GM13976 (cell line): ENCODE measurements around the gene BABAM2.

ENCODE experiments used
- DNase-seq: peaks from one replicate; pipeline ENCODE4 v3.0.0; 2012; ENCODE audit warnings: low spot score
- in situ Hi-C: fragments of 300-500 bp; cut with MboI; formaldehyde crosslinking; loops from one replicate; pipeline ENCODE4 v1.12.0; 2022; ENCODE audit warnings: low sequenced_read_pairs, mixed read lengths, inconsistent platforms; ENCODE audit not compliant: unreplicated experiment
- TF ChIP-seq, protein P1 (sequence below): IDR thresholded peaks from 2 replicates; pipeline ENCODE4 v1.5.1; 2012; ENCODE audit warnings: borderline replicate concordance, mild to moderate bottlenecking; ENCODE audit not compliant: insufficient read depth; ENCODE audit errors: extremely low read depth, missing control alignments, control extremely low read depth

Gene BABAM2

DNA sequence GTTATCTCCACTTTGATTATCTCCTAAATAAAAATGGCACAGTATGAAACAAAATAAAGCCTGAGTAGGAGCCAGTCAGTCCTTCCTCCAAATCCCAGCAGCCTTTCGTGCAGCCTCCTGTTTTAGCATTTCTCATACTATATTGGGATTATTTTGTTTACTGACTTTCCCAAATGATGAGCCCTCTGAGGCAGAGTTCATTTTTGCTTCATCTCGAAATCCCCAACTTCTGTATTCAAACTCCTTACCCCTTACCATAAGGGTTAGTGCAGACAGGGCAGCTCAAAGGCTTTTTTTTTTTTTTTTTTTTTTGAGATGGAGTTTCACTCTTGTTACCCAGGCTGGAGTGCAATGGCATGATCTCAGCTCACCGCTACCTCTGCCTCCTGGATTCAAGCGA lies 388.8 kb downstream of the BABAM2 start:
- TF ChIP-seq, protein P1, sequence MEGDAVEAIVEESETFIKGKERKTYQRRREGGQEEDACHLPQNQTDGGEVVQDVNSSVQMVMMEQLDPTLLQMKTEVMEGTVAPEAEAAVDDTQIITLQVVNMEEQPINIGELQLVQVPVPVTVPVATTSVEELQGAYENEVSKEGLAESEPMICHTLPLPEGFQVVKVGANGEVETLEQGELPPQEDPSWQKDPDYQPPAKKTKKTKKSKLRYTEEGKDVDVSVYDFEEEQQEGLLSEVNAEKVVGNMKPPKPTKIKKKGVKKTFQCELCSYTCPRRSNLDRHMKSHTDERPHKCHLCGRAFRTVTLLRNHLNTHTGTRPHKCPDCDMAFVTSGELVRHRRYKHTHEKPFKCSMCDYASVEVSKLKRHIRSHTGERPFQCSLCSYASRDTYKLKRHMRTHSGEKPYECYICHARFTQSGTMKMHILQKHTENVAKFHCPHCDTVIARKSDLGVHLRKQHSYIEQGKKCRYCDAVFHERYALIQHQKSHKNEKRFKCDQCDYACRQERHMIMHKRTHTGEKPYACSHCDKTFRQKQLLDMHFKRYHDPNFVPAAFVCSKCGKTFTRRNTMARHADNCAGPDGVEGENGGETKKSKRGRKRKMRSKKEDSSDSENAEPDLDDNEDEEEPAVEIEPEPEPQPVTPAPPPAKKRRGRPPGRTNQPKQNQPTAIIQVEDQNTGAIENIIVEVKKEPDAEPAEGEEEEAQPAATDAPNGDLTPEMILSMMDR, result no peak
- in situ Hi-C loops, result no loop called here
- no peak for DNase-seq

DNA sequence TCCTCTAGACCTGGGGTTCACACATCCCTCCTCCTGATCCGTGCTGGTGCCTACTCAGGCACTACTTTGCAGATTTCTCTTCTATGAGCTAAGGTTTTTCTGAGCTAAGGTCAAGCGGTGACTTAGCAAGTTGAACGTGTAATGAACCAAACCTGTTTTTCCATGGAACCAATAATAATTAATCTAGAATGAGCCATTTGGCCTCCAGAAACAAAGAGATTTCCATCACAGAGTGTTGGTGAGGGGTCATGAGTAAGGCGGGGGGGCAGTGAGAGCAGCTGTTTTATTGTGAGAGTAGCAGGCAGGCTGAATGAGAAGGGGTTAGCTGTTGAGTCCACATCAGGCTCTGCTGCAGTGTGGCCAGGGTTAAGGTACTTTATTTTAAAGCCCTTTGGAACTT lies 390.1 kb downstream of the BABAM2 start:
- no peak for DNase-seq
- in situ Hi-C loops, result no loop called here
- TF ChIP-seq, protein P1, result no peak

DNA sequence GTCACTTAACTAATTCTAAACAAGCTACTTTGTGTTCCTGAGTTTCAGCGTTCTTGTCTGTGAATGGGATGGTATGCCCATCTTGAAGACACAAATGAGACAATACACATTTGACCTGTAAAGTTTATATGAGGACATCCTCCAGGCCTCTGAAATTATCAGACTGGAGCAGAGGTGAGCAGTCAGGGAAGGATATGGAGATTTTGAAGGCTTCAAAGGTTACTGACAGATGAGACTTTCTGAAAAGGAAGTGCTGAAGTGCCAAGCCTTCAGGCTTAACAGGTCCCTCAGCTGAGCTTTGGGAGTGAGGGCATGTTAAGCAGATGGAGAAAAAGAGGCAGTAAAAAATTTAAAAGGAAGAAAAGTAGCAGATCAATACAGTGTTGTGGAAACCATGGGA lies 391.2 kb downstream of the BABAM2 start:
- DNase-seq, result no peak
- TF ChIP-seq, protein P1, result no peak
- in situ Hi-C loops, result no loop called here

DNA sequence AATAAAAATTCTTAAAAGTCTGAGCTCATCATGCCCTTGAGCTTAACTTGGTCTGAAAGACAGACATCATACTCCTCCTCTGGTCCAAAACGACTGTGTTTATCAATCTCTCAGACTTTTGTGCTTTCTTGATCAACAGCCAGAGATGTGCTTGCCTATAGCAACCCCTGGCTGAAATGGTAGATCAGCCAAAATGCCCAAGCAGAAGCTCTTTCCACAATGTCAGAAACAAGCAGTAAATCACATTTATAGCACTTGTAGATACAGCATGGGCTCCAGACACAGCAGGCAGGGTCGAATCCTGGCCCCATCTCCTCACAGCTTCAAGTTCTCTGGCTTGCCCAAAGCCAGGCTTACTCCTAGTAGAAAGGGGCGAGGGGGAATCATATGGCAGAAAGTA lies 391.7 kb downstream of the BABAM2 start:
- TF ChIP-seq, protein P1, result no peak
- no peak for DNase-seq
- in situ Hi-C loops, result no loop called here

DNA sequence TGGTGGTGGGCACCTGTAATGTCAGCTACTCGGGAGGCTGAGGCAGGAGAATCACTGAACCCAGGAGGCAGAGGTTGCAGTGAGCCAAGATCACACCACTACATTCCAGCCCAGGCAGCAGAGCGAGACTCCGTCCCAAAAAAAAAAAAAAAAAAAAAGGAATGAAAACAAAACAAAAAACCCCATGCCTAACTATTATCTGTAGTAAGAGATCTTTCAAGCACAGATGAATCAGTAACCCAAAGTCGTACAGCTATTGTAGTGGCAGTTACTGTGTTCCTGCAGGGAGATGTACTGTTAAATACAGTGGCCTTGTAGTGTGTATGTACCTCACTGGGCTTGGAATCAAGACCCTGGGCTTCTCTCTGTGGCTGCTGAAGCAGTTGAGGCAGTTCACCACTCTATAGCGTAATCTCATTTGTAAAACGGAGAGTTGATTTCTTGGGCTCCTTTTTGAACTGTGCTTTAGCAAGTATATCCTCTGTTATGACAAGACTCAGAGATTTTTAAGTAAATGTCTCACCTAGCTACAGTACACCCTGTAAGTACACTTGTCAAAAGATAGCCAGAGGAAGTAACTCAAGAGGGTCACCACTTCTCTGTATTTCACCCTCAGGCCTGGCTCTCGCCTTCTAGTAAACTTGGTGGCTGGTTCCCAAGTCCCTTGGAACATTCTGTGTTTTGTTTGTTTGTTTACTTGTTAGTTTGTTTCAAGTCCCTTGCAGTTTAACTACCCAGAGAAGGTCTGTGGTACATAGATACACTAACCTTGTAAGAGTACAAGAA lies 392.5 kb downstream of the BABAM2 start:
- in situ Hi-C loops, result no loop called here
- TF ChIP-seq, protein P1, result no peak
- no peak for DNase-seq

DNA sequence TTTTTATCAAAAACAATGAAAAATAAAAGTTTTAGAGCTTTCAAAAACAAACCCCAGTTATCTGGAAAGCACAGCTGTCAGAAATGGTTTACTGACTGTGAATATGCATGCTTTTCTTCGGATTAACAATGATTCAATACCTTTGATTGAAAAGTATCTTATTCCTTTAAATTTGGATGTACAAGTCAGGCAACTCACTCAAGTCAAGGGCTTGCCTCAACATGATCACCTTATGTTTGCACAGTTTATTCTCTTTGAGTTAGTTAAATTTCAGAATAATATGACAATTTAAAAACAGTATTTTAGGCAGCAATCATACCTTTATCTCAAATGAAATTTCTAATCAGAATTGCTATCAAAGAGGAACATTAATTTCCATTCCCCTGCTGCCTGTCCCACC lies 393.3 kb downstream of the BABAM2 start:
- TF ChIP-seq, protein P1, result no peak
- in situ Hi-C loops, result no loop called here
- DNase-seq, result no peak

DNA sequence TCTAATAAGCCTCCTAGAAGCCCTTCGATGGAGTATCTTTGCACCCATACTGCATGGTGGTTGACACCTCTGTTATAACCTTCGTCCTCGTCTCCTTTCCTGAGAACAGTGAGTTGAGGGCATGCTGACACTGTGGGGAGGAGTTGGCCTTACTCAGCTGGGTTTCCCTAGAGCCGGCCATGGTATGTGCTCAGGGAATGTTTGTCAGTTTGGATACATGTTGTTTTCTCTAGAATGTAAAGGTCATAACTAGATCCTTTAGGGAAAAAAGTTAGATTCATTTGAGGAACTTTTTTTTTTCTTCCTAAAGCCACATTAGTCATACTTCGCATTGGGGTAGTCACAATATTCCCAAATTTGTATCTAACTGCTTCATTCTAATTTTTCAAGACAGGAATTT lies 396.1 kb downstream of the BABAM2 start:
- in situ Hi-C loops, result no loop called here
- TF ChIP-seq, protein P1, result no peak
- no peak for DNase-seq
